Thymus (tissue), 11 donors: ENCODE data around the gene CFAP299. TPM values are rescaled to one million over a fixed set of nuclear protein-coding genes. Genes with fewer than 3 reads are reported as not detected.

Experiments
- DNase-seq, 9 donors: peaks; one replicate each; pipeline ENCODE4 v3.0.0-alpha.2; 2013; ENCODE audit warnings: low spot score in 9 of 9, low read depth in 6 of 9, missing footprints in 1 of 9
- H3K27ac ChIP-seq, 2 donors: one replicate each; pipeline ENCODE4 v1.5.1; 2013; ENCODE audit warnings: control low read depth in 1 of 2, low read depth in 1 of 2, low read length in 1 of 2, mild to moderate bottlenecking in 1 of 2, moderate library complexity in 1 of 2
- H3K27me3 ChIP-seq, 2 donors: one replicate each; pipeline ENCODE4 v1.5.1; 2013; ENCODE audit warnings: low read length in 1 of 2; ENCODE audit not compliant: control insufficient read depth in 2 of 2, insufficient read depth in 1 of 2
- H3K36me3 ChIP-seq, 2 donors: one replicate each; pipeline ENCODE4 v1.5.1; 2013; ENCODE audit warnings: low read length in 1 of 2, mild to moderate bottlenecking in 1 of 2, moderate library complexity in 1 of 2; ENCODE audit not compliant: control insufficient read depth in 2 of 2, insufficient read depth in 2 of 2
- H3K4me1 ChIP-seq, 2 donors: one replicate each; pipeline ENCODE4 v1.5.1; 2013; ENCODE audit warnings: low read length in 2 of 2; ENCODE audit not compliant: control insufficient read depth in 2 of 2, insufficient read depth in 2 of 2
- H3K4me3 ChIP-seq, 2 donors: one replicate each; pipeline ENCODE4 v1.5.1; 2013; ENCODE audit warnings: low read length in 2 of 2, control low read depth in 1 of 2, mild to moderate bottlenecking in 1 of 2
- H3K9me3 ChIP-seq, 2 donors: one replicate each; pipeline ENCODE4 v1.5.1; 2013; ENCODE audit warnings: low read length in 1 of 2, mild to moderate bottlenecking in 1 of 2; ENCODE audit not compliant: control insufficient read depth in 2 of 2, insufficient read depth in 1 of 2
- WGBS: extraction: QIAGEN DNeasy Blood & Tissue Kit; methylation state at CpG from one replicate; pipeline ENCODE4 v1.1.7; 2013; 5-methylcytosine and 5-hydroxymethylcytosine counted together
- polyA plus RNA-seq: library from polyadenylated mRNA; stranded (reverse); fragments of 200-250 nt; gene quantifications from one replicate; pipeline ENCODE4 v1.2.3, GENCODE V29; 2013
- total RNA-seq: library from RNA; stranded (reverse); fragments of 120-200 nt; gene quantifications from one replicate; pipeline ENCODE4 v1.2.4, GENCODE V29; 2013
- donor health status: healthy.

The CFAP299 gene
- total and polyA plus RNA-seq, 2 donors: 0.18 to 1.0 TPM

DNA sequence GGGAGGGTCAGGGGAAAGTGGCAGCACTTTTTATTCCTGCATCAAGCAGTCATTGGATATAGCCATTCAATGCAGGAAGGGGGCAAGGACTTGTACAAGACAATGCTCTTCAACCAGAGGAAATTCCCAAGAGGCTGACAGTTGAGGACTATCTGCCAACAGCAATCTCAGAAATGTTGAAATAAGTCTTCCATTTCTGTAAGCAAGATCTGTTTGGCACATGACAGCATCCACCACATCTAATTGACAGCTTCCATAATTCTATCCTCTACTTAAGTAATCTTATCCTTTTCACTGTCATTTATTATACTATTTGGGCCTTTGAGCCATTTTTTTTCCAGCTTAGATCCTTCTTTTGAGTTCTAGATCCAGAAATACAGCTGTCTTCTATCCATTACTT lies 110.7 kb downstream of the CFAP299 start:
- Histone ChIP-seq H3K27me3 (no peaks in the 10 kb centered on the region), H3K4me1 (no peaks in the 10 kb centered on the region), H3K4me3 (no peak overlapping the region), H3K27ac (no peak overlapping the region), H3K36me3 (no peaks in the 10 kb centered on the region), H3K9me3 (no peaks in the 10 kb centered on the region)
- no peak for DNase-seq

DNA sequence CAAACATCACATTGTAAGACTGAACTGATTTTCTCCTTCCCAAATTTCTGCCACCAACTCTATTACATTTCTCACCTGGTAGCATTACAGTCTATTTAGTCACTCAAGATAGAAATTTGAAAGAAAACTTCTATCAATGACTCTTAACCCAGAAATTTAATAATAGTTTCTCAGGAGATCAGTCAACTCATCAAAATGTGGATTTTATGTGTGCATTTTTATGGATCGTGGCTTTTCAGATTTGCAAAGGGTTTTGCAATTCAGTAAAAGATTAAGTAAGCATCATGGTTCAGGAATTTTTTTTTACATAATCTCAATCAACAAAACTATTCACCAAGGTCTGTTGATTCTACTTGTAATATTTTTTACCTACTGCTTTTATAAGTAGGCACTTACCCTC lies 111.1 kb downstream of the CFAP299 start:
- Histone ChIP-seq H3K4me1 (no peaks in the 10 kb centered on the region), H3K27ac (no peak overlapping the region), H3K4me3 (no peak overlapping the region), H3K36me3 (no peaks in the 10 kb centered on the region), H3K27me3 (no peaks in the 10 kb centered on the region), H3K9me3 (no peaks in the 10 kb centered on the region)
- no peak for DNase-seq
- WGBS: 96% methylated on average over 1 of the region's 1 CpG

DNA sequence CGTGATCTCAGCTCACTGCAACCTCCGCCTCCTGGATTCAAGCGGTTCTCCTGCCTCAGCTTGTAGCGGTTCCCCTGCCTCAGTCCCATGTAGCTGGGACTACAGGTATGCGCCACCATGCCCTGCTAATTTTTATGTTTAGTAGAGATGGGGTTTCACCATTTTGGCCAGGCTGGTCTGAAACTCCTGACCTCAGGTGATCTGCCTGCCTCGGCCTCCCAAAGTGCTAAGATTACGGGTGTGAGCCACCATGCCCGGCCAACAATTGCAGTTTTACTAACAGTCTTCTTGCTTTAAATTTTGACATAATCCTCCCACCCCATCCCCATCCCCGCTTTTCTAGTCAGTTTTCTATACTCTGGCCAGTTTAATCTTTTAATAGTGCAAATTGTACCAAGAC lies 112.0 kb downstream of the CFAP299 start:
- Histone ChIP-seq H3K27me3 (no peaks in the 10 kb centered on the region), H3K9me3 (no peaks in the 10 kb centered on the region), H3K4me1 (no peaks in the 10 kb centered on the region), H3K4me3 (no peak overlapping the region), H3K27ac (no peak overlapping the region), H3K36me3 (no peaks in the 10 kb centered on the region)
- no peak for DNase-seq
- WGBS: 95% methylated on average over 9 of the region's 9 CpGs

DNA sequence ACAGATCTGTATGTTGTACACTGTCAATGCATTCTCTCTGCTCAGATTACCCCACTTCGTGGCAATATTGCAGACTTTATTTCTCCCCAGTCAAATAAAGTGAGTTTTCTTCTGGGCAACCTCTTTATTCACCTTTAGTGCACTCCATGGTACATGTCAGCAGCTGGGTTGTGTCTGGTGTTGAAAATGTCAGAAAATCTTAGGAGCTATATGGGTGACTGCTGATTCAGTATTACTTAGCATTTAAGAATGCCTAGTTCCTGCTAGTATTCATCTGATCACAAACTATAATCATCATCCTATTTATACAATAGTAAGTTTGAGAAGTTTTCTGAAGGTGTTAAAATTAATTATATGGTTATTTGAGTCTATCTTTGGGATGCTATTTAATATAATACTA lies 112.5 kb downstream of the CFAP299 start:
- Histone ChIP-seq H3K27ac (no peak overlapping the region), H3K36me3 (no peaks in the 10 kb centered on the region), H3K4me3 (no peak overlapping the region), H3K27me3 (no peaks in the 10 kb centered on the region), H3K9me3 (no peaks in the 10 kb centered on the region), H3K4me1 (no peaks in the 10 kb centered on the region)
- WGBS: 86% methylated on average over 1 of the region's 1 CpG
- no peak for DNase-seq

DNA sequence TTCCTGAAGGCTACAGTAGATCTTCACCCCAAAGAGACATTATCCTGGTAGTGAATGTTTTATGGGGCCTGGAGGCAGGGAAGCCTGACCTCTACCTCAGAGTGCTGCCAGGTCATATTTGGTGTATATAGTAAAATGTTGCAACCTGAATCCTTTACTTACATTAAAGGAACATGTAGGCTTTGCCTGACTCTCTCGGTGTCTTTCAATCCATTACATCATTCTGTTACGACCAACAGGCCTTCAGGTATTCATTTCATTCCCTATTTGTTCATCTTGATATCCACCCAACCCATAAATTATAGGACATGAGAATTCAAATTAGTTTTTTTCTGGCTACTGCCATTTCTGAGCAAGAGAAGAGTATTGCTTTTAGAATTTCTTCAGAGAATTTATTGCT lies 116.5 kb downstream of the CFAP299 start:
- Histone ChIP-seq H3K27me3 (no peaks in the 10 kb centered on the region), H3K9me3 (no peaks in the 10 kb centered on the region), H3K36me3 (no peaks in the 10 kb centered on the region), H3K4me1 (no peaks in the 10 kb centered on the region), H3K4me3 (no peak overlapping the region), H3K27ac (no peak overlapping the region)
- no peak for DNase-seq
- WGBS: 94% methylated on average over 2 of the region's 2 CpGs

DNA sequence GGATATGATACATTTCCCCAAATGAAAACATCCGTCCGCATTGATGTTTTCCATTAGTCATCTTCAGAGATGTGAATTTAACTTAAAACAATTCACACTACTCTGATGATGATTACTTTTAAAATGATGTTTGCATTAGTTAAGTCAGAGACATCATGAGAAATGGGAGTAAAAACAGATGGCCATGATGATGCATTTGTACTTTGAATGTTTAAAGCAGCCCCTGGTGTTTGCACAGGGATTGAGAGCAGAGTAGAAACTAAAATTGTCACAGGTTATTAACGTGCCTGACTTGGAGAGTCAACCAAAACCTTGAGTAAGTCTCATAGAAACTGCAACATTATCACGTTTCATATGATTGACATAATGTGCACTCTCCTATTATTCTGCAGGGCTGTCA lies 117.2 kb downstream of the CFAP299 start:
- no peak for DNase-seq
- WGBS: 91% methylated on average over 4 of the region's 4 CpGs
- Histone ChIP-seq H3K36me3 (no peaks in the 10 kb centered on the region), H3K9me3 (no peaks in the 10 kb centered on the region), H3K27ac (no peak overlapping the region), H3K4me1 (no peaks in the 10 kb centered on the region), H3K27me3 (no peaks in the 10 kb centered on the region), H3K4me3 (no peak overlapping the region)

DNA sequence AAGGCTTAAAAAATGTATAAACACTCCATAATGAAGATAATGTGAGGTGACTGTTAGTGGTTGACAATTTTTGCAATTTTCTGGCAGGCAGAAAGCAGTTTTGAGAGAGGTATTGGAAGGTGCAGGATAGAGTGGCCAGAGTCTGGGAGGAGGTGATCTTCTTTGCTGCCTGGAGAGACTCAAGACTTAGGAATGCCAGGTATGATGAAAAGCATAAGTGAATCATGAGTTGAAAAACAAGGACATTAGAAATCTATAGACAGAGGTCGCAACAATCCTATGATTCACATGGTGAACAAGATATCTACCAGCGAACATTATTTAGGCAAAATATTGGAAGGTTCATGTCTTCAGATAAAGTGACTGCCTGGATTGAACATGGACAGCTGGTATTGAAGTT lies 118.5 kb downstream of the CFAP299 start:
- Histone ChIP-seq H3K27me3 (no peaks in the 10 kb centered on the region), H3K4me1 (no peaks in the 10 kb centered on the region), H3K4me3 (no peak overlapping the region), H3K9me3 (no peaks in the 10 kb centered on the region), H3K36me3 (no peaks in the 10 kb centered on the region), H3K27ac (no peak overlapping the region)
- 97% methylated on average over 2 of the region's 2 CpGs for WGBS
- no peak for DNase-seq

DNA sequence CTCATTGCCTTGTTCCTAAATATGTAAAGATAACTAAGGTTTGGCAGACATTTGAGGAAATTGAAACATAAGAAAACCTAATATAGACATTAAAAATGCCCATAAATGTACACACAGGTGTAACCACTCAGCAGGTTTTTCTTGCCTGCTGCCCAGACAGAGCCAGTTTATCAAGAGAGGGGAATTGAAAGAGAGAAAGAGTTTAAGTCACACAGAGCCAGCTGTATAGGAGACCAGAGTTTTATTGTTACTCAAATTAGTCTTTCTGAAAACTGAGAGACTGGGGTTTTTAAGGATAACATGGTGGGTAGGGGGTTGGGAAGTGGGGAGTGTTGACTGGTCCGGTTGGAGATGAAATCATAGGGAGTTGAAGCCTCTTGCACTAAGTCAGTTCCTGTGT lies 119.0 kb downstream of the CFAP299 start:
- 90% methylated on average over 1 of the region's 1 CpG for WGBS
- Histone ChIP-seq H3K4me1 (no peaks in the 10 kb centered on the region), H3K4me3 (no peak overlapping the region), H3K27me3 (no peaks in the 10 kb centered on the region), H3K36me3 (no peaks in the 10 kb centered on the region), H3K9me3 (no peaks in the 10 kb centered on the region), H3K27ac (no peak overlapping the region)
- no peak for DNase-seq

DNA sequence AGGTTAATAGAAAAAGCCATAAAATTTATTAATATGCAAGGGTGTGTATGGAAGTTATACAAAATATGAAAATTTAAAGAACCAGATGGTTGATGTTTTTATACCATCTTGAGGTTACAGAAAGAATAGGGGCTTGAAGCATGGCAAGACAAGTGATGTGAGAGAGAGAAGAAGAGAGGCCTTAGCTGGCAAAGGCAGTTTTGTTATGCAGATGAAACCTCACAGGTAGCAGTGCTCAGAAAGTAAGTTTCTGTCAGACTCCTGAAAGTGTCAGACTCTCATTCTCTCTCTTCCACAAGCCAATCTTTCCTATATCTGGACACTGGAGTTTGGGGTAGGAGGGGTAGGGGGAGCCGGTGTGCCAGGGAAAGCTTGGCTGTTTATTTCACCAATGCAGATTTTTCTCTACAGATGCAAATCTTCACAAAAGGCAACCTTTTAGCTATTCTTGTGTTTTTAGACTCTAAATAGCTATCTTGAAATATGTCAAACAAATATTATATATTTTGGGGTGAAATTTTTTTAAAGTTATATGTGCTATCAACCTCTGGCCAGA lies 124.5 kb downstream of the CFAP299 start:
- no peak for DNase-seq
- WGBS: 98% methylated on average over 1 of the region's 1 CpG
- Histone ChIP-seq H3K4me3 (no peak overlapping the region), H3K9me3 (no peaks in the 10 kb centered on the region), H3K36me3 (no peaks in the 10 kb centered on the region), H3K4me1 (no peaks in the 10 kb centered on the region), H3K27me3 (no peaks in the 10 kb centered on the region), H3K27ac (no peak overlapping the region)

DNA sequence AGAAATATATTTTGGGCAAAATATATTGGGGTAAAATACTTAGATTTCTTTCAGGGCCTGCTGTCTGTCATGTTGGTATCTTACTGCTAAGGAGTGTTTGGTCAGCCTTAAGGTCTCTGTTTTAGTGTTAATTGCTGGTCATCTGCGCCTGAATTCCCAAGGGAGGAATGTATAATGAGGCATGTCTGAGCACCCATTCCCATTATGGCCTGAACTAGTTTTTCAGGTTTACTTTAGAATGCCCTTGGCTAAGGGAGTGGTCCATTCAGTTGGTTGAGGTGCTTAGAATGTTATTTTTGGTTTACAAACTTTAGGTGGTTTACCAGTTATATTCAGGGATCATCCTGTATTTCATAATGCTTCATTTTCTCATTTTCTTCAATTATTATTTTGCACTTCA lies 125.9 kb downstream of the CFAP299 start:
- no peak for DNase-seq
- H3K4me1 ChIP-seq: no peaks in the 10 kb centered on the region
- H3K36me3 ChIP-seq: no peaks in the 10 kb centered on the region
- H3K27ac ChIP-seq: no peak overlapping the region
- whole genome bisulfite sequencing: 99% methylated on average over 1 of the region's 1 CpG
- H3K27me3 ChIP-seq: no peaks in the 10 kb centered on the region
- H3K9me3 ChIP-seq: no peaks in the 10 kb centered on the region
- H3K4me3 ChIP-seq: no peak overlapping the region
